Activated CD4-positive, alpha-beta T cell treated with anti-CD3 and anti-CD28 coated beads for 48 hours (primary cell): ENCODE measurements around the gene SERPINA5.

Experiments used
- DNase-seq: peaks from one replicate; pipeline ENCODE4 v3.0.0-alpha.2; 2020

SERPINA5 gene

GRCh38 chr14:94550041-94550440 is 31.2 kb upstream of the SERPINA5 start:
- no peak for DNase-seq

DNA sequence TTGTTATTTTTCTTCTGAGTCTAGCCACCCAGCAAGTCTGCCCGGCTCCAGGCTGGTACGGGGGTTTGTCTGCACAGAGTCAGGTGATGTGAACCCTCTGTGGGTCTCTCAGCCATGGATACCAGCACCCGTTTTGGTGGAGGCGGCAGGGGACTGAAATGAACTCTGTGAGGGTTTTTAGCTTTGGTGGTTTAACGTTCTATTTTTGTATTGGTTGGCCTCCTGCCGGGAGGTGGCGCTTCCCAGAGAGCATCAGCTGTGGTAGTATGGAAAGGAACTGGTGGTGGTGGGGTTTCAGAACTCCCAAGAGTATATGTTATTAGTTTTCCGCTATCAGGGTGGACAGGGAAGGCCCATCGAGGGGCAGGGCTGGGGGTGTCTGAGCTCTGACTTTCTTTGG is 25.2 kb upstream of the SERPINA5 start:
- no peak for DNase-seq

DNA sequence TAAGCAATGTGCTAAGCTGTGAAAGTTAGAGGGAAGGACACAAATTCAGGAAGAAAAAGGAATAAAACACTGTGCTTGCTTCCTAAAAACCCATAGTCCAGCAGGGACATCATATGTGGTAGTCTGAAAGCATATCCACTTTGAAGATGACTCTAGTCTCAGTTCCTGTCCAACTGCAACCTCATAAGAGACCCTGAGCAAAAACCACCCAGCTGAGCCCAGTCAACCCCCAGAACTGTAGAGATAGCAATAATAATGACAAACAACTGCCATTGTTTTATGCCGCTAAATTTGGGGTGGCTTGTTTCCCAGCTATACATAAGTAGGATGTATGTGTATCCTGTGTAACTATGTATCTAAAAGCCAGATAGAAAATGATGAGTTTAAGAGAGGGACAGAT is 23.9 kb upstream of the SERPINA5 start:
- no peak for DNase-seq

- DNase-seq = no peak
These were observed 22.4 kb upstream of the SERPINA5 start for GRCh38 chr14:94558842-94559241.

GRCh38 chr14:94559638-94560290 is 21.5 kb upstream of the SERPINA5 start:
- DNase-seq = no peak

GRCh38 chr14:94560291-94560665 is 20.9 kb upstream of the SERPINA5 start:
- no peak for DNase-seq

- DNase-seq = no peak
These were observed 20.2 kb upstream of the SERPINA5 start, which contains the start of gene SERPINA4 for GRCh38 chr14:94560751-94561655. SERPINA4 (plus strand) TSS chr14:94561442; CDS start chr14:94563483, 2,041 bp downstream.

- no peak for DNase-seq
These were observed 19.6 kb upstream of the SERPINA5 start for GRCh38 chr14:94561656-94562010.

DNA sequence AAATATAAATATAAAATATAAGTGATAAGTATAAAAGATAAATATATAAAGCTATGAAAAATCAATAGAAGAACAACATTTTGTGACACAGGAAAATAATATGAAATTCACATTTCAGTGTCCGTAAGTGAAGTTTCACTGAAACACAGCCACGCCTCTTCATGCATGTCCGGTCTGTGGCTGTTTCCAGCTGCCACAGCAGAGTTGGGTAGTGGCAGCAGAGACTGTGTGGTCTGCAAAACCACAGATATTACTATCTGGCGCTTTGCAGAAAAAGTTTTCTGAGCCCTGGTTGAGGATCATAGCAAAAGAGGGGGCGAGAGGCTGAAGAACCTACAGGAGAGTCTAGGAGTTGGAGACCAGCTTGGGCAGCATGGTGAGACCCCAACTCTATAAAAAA is 19.2 kb upstream of the SERPINA5 start:
- DNase-seq = no peak

GRCh38 chr14:94562941-94563883 is 18.0 kb upstream of the SERPINA5 start:
- DNase-seq = no peak

- no peak for DNase-seq
These were observed 16.8 kb upstream of the SERPINA5 start for GRCh38 chr14:94564381-94564780.

GRCh38 chr14:94568186-94568585 is 13.0 kb upstream of the SERPINA5 start:
- no peak for DNase-seq

DNA sequence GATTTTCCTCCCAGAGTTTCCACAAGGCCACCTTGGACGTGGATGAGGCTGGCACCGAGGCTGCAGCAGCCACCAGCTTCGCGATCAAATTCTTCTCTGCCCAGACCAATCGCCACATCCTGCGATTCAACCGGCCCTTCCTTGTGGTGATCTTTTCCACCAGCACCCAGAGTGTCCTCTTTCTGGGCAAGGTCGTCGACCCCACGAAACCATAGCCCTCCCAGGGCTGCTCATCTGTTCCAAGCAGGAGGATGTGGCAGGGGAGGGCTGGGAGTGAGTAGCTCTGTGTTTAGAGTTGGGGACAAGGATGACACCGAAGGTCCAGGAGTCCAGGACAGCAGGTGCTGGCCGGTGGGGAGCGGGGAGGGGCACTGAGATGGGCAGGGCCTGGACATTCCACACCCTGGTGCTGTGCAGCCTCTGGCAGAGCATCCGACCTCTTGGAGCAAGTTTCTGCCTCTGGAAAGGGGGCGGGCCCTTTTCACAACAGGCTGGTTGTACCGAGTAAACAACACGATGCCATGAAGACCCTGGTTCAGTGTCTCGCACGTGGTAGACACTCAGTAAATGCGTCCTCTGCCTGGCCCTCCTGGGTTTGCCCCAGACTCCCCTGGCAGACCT is 11.7 kb upstream of the SERPINA5 start:
- no peak for DNase-seq

- DNase-seq = no peak
These were observed 11.2 kb upstream of the SERPINA5 start for GRCh38 chr14:94570002-94570400.

- no peak for DNase-seq
These were observed 10.8 kb upstream of the SERPINA5 start for GRCh38 chr14:94570440-94570839.

GRCh38 chr14:94571395-94571794 is 9.8 kb upstream of the SERPINA5 start:
- no peak for DNase-seq

- DNase-seq = no peak
These were observed 9.3 kb upstream of the SERPINA5 start for GRCh38 chr14:94571950-94572349.

GRCh38 chr14:94572637-94573303 is 8.5 kb upstream of the SERPINA5 start:
- DNase-seq = no peak

- no peak for DNase-seq
These were observed 7.5 kb upstream of the SERPINA5 start for GRCh38 chr14:94573475-94574277.

DNA sequence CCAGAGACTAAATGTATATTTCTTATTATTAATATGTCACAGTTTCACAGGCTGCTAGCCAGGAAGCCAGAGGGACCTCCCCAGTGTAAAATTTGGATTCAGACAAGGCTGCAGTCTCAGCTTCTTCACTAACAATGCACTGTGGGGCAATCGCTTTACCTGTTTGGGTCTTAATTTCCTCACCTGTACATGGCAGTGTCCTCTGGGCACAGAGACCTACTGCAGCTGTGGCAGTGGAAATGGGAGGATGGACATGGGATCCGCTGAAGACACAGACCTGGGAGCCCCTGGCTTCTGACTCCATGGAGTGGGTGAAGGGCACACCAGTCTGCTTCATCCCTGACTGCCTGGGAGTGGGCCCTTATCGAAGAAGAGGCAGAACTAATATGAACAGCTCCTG is 6.9 kb upstream of the SERPINA5 start:
- DNase-seq = no peak
